Right atrium auricular region (tissue), 2 donors: ENCODE data around the gene DCST1. TPM values are rescaled to one million over a fixed set of nuclear protein-coding genes. Genes with fewer than 3 reads are reported as not detected.

Experiments
- DNase-seq: peaks from one replicate; pipeline ENCODE4 v3.0.0-alpha.2; 2019; ENCODE audit warnings: low spot score
- H3K27ac ChIP-seq, 2 donors: fragments of 200-600 bp; sonication (generic); 1 replicate in 1 of 2; 2 replicates in 1 of 2; pipeline ENCODE4 v1.5.1; 2016 to 2019
- H3K27me3 ChIP-seq, 2 donors: fragments of 200-600 bp; sonication (generic); one replicate each; pipeline versions ENCODE4 v1.5.1 to v1.6.0; 2017 to 2019
- H3K36me3 ChIP-seq: fragments of 200-600 bp; sonication (generic); one replicate; pipeline ENCODE4 v1.5.1; 2016
- H3K4me1 ChIP-seq, 2 donors: fragments of 200-600 bp; sonication (generic); one replicate each; pipeline versions ENCODE4 v1.5.1 to v1.6.0; 2017 to 2019
- H3K4me3 ChIP-seq, 2 donors: fragments of 200-600 bp; sonication (generic); 1 replicate in 1 of 2; 2 replicates in 1 of 2; pipeline ENCODE4 v1.5.1; 2017 to 2019; ENCODE audit warnings: mild to moderate bottlenecking in 1 of 2, moderate library complexity in 1 of 2
- H3K9me3 ChIP-seq, 2 donors: fragments of 200-600 bp; sonication (generic); one replicate each; pipeline ENCODE4 v1.5.1; 2019
- total RNA-seq, 2 donors: library from RNA; depleted of rRNA; stranded (reverse); fragments of >200 nt; gene quantifications; one replicate each; pipeline ENCODE4 v1.1.0, GENCODE V29; 2016
- TF ChIP-seq, protein P1 (sequence below), 2 donors: fragments of 200-600 bp; sonication (generic); IDR thresholded peaks; one replicate each; pipeline ENCODE4 v1.5.1; 2019; ENCODE audit warnings: antibody characterized with exemption in 2 of 2

The DCST1 gene
- total RNA-seq, 2 donors from 2014 or later = not detected

DNA sequence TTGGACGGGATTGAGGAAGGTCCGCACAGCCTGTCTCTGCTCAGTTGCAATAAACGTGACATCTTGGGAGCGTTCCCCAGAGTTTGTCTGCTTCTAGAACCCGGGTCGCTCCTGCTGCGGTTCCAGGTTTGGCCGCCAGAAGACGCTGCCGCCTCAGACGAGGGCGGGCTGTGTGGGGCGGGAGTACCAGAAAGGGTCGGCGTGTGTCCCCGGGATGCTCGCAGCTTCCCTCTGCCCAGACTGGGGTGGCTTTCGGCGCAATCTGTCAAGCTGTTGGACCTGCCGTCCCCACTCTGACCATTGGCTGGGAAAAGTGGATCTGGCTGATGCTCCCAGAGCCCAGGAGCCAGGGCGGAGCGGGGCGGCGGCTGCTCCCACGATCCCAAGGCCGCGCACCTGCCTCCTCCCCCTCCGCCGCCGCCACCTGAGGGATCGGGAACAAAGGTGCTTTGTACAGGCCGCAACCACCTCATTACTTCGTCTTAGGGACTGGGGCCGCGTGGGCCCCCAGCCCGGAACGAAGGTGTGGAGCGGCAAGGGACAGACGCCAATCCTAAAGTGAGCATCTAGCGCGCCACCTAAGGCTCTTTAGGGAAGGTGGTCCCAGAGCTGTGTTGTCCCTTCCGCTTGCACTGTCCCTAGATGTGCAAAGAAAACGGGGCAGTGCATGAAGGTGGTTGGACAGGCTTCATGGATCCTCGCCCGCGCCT, 29.2 kb downstream of the DCST1 start:
- Histone ChIP-seq H3K4me3 (peak overlapping the region; percentile 75 to 83), H3K4me1 (peaks cover 0 to 33% of the 10 kb centered on the region in 2 donors), H3K27me3 (no peaks in the 10 kb centered on the region), H3K9me3 (no peaks in the 10 kb centered on the region), H3K36me3 (peaks cover 29% of the 10 kb centered on the region), H3K27ac (peak overlapping the region in 1 of 2 donors; percentile 88)
- no peak for DNase-seq
- TF ChIP-seq, protein P1, sequence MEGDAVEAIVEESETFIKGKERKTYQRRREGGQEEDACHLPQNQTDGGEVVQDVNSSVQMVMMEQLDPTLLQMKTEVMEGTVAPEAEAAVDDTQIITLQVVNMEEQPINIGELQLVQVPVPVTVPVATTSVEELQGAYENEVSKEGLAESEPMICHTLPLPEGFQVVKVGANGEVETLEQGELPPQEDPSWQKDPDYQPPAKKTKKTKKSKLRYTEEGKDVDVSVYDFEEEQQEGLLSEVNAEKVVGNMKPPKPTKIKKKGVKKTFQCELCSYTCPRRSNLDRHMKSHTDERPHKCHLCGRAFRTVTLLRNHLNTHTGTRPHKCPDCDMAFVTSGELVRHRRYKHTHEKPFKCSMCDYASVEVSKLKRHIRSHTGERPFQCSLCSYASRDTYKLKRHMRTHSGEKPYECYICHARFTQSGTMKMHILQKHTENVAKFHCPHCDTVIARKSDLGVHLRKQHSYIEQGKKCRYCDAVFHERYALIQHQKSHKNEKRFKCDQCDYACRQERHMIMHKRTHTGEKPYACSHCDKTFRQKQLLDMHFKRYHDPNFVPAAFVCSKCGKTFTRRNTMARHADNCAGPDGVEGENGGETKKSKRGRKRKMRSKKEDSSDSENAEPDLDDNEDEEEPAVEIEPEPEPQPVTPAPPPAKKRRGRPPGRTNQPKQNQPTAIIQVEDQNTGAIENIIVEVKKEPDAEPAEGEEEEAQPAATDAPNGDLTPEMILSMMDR (IDR thresholded peaks at IDR 0.05) = peak; percentile 81 to 84

DNA sequence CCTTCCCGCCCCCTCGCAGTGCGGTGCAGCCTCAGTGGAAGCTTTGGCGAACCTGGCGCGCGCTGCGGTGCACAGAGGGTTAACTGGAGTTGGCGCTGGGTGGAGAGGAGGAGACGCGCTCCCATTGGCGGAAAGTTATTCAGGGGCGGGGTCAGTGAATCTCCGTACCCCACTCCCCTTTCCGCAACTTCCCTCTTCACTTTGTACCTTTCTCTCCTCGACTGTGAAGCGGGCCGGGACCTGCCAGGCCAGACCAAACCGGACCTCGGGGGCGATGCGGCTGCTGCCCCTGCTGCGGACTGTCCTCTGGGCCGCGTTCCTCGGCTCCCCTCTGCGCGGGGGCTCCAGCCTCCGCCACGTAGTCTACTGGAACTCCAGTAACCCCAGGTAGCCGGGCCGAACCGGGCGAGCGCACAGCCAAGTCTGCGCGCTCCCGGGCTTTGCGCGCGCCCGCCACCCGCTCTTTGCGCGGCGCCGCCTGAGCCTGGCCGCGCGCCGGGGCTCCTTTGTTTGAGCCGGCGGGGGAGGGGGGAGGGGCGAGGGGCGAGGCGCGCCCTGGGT, 30.0 kb downstream of the DCST1 start, which contains the start of gene EFNA4:
EFNA4 (plus strand) TSS at position 191 of the 561 bp plus-strand sequence; CDS start at position 275, 84 bp downstream.
- Histone ChIP-seq H3K27me3 (no peaks in the 10 kb centered on the region), H3K4me1 (peaks cover 0 to 33% of the 10 kb centered on the region in 2 donors), H3K9me3 (no peaks in the 10 kb centered on the region), H3K36me3 (peaks cover 21% of the 10 kb centered on the region), H3K4me3 (peak within 1 kb of the TSS; percentile 75 to 83), H3K27ac (peak within 1 kb of the TSS; percentile 79 to 88)
- DNase-seq = peak; percentile 88
- TF ChIP-seq, protein P1 (IDR thresholded peaks at IDR 0.05) = no peak

DNA sequence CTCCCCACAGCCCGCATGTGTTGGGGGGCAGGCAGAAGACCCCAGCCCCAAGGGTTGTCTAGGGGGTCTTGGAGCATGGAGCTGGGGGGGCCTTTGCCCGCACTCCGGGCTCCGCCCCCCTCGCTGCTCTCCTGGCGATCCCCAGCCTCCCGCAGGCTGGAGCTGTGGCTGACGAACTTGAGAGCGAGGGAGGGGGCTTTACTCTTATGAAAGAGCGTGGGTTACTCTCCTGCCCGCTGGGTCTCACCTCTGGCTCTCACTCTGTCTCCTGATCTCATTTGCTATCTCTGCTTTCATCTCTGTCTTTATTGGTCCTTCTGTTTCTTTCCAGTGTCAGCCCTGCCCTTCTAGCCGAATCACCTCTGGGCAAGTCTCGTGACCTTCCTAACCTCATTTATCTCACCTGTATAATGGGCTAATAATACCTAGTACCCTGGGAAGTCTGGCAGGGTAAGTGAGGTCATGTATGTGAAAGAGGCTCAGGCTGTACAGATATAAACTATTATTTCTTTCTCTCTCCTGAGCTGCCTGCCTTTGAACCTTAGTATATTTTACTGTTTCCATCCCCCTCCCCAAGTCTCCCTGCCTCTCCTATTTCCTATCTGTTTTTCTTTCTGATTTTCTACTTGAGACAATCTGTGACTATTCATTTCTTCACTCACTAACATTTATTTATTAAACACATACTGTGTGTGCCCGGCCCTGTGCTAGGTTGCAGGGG, 30.6 kb downstream of the DCST1 start:
- TF ChIP-seq, protein P1 (IDR thresholded peaks at IDR 0.05) = no peak
- peak overlapping the region; percentile 79 to 88 for H3K27ac ChIP-seq
- DNase-seq = no peak
- H3K9me3 ChIP-seq = no peaks in the 10 kb centered on the region
- no peaks in the 10 kb centered on the region for H3K27me3 ChIP-seq
- H3K36me3 ChIP-seq = peaks cover 15% of the 10 kb centered on the region
- peaks cover 0 to 33% of the 10 kb centered on the region in 2 donors for H3K4me1 ChIP-seq
- H3K4me3 ChIP-seq = peak overlapping the region; percentile 75 to 83

DNA sequence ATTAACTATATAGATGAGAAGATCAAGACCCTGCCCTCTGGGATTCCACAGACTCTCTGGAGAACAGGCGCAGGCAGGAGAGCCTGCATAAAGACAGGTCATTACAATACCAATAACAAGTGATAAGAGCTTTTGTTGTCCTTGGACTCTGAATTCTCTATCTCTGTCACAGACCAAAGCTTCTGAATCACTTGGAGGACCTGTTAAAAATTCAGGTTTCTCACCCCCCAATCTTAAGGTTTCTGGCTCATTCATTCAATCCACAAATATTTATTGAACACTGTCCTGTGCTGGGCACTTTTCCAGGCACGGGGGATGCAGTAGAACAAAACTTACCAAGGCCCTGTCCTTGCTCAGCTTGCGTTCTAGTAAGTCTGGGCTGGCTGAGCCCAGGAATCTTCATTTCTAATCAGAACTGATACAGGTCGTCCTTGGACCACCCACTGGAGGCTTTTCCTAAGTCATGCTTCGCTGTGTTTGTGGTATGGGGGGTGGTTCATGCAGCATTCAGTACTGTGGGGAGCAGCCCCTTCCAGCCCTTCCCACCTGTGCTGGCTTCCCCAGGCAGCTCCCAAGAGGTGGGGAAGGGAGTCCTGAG, 31.3 kb downstream of the DCST1 start:
- TF ChIP-seq, protein P1 (IDR thresholded peaks at IDR 0.05) = no peak
- no peak overlapping the region for H3K27ac ChIP-seq
- H3K4me1 ChIP-seq = peaks cover 0 to 33% of the 10 kb centered on the region in 2 donors
- H3K27me3 ChIP-seq = no peaks in the 10 kb centered on the region
- H3K36me3 ChIP-seq = peaks cover 10% of the 10 kb centered on the region
- no peak for DNase-seq
- no peak overlapping the region for H3K4me3 ChIP-seq
- H3K9me3 ChIP-seq = no peaks in the 10 kb centered on the region

DNA sequence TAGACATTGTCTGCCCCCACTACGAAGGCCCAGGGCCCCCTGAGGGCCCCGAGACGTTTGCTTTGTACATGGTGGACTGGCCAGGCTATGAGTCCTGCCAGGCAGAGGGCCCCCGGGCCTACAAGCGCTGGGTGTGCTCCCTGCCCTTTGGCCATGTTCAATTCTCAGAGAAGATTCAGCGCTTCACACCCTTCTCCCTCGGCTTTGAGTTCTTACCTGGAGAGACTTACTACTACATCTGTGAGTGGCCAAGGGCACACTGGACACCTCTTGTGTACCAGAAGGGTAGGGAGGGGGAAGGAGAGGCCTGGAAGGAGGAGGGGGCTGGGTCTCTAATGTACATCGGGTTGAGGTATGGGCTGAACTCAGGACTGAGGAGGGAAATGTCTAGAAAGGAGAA, 33.2 kb downstream of the DCST1 start:
- TF ChIP-seq, protein P1 (IDR thresholded peaks at IDR 0.05) = no peak
- no peak overlapping the region for H3K27ac ChIP-seq
- H3K4me3 ChIP-seq = no peak overlapping the region
- H3K36me3 ChIP-seq = no peaks in the 10 kb centered on the region
- H3K4me1 ChIP-seq = peaks cover 0 to 40% of the 10 kb centered on the region in 2 donors
- DNase-seq = no peak
- H3K9me3 ChIP-seq = no peaks in the 10 kb centered on the region
- no peaks in the 10 kb centered on the region for H3K27me3 ChIP-seq
